Measurements from ENCODE around the gene ZCCHC24.

DNA sequence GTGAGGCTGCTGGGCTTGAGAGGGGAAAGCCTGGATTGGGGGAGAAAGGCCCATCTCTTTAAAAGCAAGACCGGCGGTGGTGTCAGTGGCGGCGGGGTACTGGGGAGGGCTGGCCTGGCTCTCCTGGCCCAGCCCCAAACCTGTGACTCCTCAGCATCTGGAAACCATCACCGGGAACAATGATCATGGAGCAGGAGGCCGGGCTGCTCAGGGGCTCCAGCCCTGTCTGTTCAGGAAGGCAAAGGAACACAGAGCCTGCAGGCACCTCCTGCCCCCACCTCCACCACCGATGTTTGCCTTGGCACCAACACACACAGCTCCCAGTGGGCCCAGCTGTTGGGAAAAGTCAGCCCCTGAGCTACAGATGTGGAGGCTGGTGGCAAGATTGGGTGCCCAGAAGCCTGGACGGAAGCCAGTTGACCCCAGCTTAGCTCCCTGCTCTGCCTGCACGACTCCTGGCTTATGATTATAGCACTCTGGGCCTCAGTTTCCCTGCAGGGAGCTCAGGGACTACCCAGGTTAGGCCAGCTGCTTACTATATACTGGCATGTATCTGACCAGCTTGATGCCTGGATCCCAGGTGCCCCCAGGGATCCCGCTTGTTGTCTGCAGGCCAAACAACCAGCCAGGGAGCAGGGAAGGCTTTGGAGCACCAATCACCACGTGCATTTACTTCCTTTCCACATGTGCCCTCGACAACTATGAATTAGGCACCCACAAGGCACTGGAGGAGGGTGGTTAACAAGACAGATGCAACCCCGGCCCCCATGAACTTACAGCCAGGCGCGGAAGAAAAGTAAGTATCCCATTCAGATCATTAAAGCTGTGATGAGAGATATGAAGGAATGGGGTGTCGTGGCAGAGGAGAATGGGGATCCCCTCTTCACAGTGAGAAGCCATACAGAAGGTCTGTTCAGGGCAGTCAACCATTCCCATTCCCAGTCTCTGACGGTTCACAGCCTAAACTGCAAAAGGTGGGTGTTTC lies 37.3 kb downstream of the ZCCHC24 start:
- TF ChIP-seq CTCF (IDR thresholded peaks at IDR 0.05) (no peak), POLR2A (IDR thresholded peaks at IDR 0.05) (no peak), EP300 (IDR thresholded peaks at IDR 0.05) (no peak)
